Erythroblast (primary cell): ENCODE results near the gene DTWD1.
"Not testable (repeated sequence)": the region's sequence is repeated elsewhere in the genome, so short reads cannot be mapped to it uniquely, and the experiment has no call there.

ENCODE experiments used
- DNase-seq, 2 experiments: peaks; one replicate each; lab custom pipeline; 2025; lab: John Stamatoyannopoulos, UW
- GATA1 ChIP-seq: IDR thresholded peaks from 2 replicates; pipeline ENCODE4 v1.6.1; 2011; ENCODE audit warnings: low read depth, mild to moderate bottlenecking, control low read depth, low read length, moderate library complexity
- POLR2A ChIP-seq: IDR thresholded peaks from 2 replicates; pipeline ENCODE4 v1.6.1; 2011; ENCODE audit warnings: mild to moderate bottlenecking, low read length

Gene DTWD1

GRCh38 chr15:49624056-49624455, 3.2 kb downstream of the DTWD1 start:
- TF ChIP-seq GATA1 (no peak), POLR2A (no peak)
- DNase-seq = no peak

GRCh38 chr15:49625460-49626036, 4.7 kb downstream of the DTWD1 start:
- TF ChIP-seq POLR2A (no peak), GATA1 (no peak)

GRCh38 chr15:49627407-49627877, 6.6 kb downstream of the DTWD1 start:
- TF ChIP-seq GATA1 = no peak
- TF ChIP-seq POLR2A = no peak
- no peak for DNase-seq

More at GRCh38 chr15:49625460-49626036, 4.7 kb downstream of the DTWD1 start:
- DNase-seq = peak; percentile 25 to 31

- DNase-seq = no peak
- TF ChIP-seq POLR2A = no peak
- no peak for TF ChIP-seq GATA1
These were observed 7.5 kb downstream of the DTWD1 start for GRCh38 chr15:49628379-49628778.

GRCh38 chr15:49637857-49638256, 17.0 kb downstream of the DTWD1 start:
- TF ChIP-seq GATA1 (no peak), POLR2A (no peak)

GRCh38 chr15:49644364-49644794, 23.5 kb downstream of the DTWD1 start:
- peak; percentile 34 to 68 for DNase-seq
- no peak for TF ChIP-seq GATA1
- TF ChIP-seq POLR2A = no peak

More at GRCh38 chr15:49637857-49638256, 17.0 kb downstream of the DTWD1 start:
- DNase-seq = no peak

- DNase-seq = no peak
- TF ChIP-seq GATA1 (no peak), POLR2A (no peak)
These were observed 24.4 kb downstream of the DTWD1 start for GRCh38 chr15:49645277-49645676.

- TF ChIP-seq POLR2A = peak; percentile 24
- TF ChIP-seq GATA1 = no peak
- peak; percentile 39 to 52 for DNase-seq
These were observed 25.1 kb downstream of the DTWD1 start for GRCh38 chr15:49645941-49646340.

GRCh38 chr15:49646891-49647290, 26.0 kb downstream of the DTWD1 start:
- DNase-seq = no peak
- no peak for TF ChIP-seq GATA1
- no peak for TF ChIP-seq POLR2A

GRCh38 chr15:49649987-49650386, 29.1 kb downstream of the DTWD1 start:
- TF ChIP-seq POLR2A (no peak), GATA1 (no peak)
- DNase-seq = no peak

- TF ChIP-seq POLR2A (no peak), GATA1 (no peak)
- no peak for DNase-seq
These were observed 29.8 kb downstream of the DTWD1 start for GRCh38 chr15:49650676-49651075.

GRCh38 chr15:49652922-49653321, 32.1 kb downstream of the DTWD1 start:
- no peak for TF ChIP-seq GATA1
- no peak for TF ChIP-seq POLR2A
- peak; percentile 11 to 18 for DNase-seq

GRCh38 chr15:49656734-49657133, 35.9 kb downstream of the DTWD1 start:
- no peak for TF ChIP-seq POLR2A
- no peak for TF ChIP-seq GATA1
- DNase-seq = no peak

- TF ChIP-seq POLR2A = no peak
- no peak for TF ChIP-seq GATA1
These were observed 43.9 kb downstream of the DTWD1 start for GRCh38 chr15:49664716-49665115.

GRCh38 chr15:49666486-49666885, 45.6 kb downstream of the DTWD1 start:
- DNase-seq = not testable (repeated sequence)

More at GRCh38 chr15:49664716-49665115, 43.9 kb downstream of the DTWD1 start:
- DNase-seq = no peak

GRCh38 chr15:49669288-49669687, 48.4 kb downstream of the DTWD1 start:
- no peak for TF ChIP-seq GATA1
- TF ChIP-seq POLR2A = no peak
- no peak for DNase-seq
